ENCODE measurements around the gene PTMA. TPM values are rescaled to one million over a fixed set of nuclear protein-coding genes. Genes with fewer than 3 reads are reported as not detected.

The PTMA gene
- total and polyA plus RNA-seq, 2 of the 4 experiments (the other 2 are of a cell fraction), result 380 to 742 TPM

DNA sequence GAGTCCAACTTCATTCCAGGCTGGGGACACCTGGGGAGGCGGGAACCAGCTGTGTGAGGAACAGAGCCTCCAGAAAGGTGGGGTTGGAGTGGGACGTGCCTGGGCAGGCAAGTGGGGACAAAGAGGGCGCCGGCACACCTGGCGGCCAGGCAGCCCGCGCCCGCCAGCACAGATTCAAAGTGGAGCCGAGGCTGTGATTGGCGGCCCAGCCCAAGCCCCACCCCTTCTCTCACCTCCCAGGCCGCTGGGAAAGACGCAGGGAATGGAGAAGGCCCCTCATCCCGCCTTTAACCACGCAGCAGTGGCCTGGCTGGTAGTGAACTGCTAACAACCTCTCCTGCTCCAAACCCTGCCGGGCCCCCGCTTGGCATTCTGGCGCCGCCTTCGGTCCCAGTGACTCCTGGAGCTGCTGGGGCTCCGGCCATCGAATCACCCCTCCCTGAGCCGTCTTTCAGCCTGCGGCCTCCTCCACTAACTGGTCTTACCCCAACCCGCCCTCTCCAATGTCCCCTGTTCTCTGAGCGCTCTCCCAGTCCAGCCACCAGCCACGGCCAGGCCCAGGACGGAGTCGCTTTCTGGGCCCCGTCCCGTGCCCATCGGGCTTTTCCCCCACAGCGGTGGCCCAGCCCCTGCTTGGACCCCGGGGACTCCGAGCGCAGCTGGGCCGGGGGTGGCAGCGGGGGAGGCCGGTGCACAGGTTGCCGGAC is 27.9 kb upstream of the PTMA start (continued):
- no peak for TF ChIP-seq RCOR1 (IDR thresholded peaks at IDR 0.05; ENCODE audit: insufficient replicate concordance, low read length)

GRCh38 chr2:231680992-231681852 is 27.1 kb upstream of the PTMA start:
- H3K4me3 ChIP-seq (ENCODE audit: insufficient read depth, low read depth, low read length), result peak overlapping the region; percentile 47
- H2BK20ac ChIP-seq (ENCODE audit: low read depth, low read length), result no peak overlapping the region
- POLR2A ChIA-PET (ENCODE audit: unreplicated experiment), result interaction anchor here (0.6 to 0.9 kb wide), 2 partner anchors 9 to 27 kb away, joined by 3 to 5 read pairs; partner anchors contain the start of gene PTMA
- H3K56ac ChIP-seq (ENCODE audit: extremely low read depth, insufficient read depth, low read length), result peak overlapping the region; percentile 43
- 5% methylated on average over 43 of the region's 79 CpGs; no CpG with 5 or more reads in 1 of the 2 experiments for WGBS, 2 experiments (ENCODE audit: extremely low coverage in 2 of 2, insufficient read length in 1 of 2)
- H3K27me3 ChIP-seq (ENCODE audit: control insufficient read depth, insufficient read depth, low read length), result no peaks in the 10 kb centered on the region
- intact Hi-C loops (cut with micrococcal nuclease) (no loop called here), in situ Hi-C loops (cut with MboI; ENCODE audit: low sequenced_read_pairs) (no loop called here), dilution Hi-C loops (cut with HindIII; ENCODE audit: low sequenced_read_pairs, unreplicated experiment) (no loop called here)
- H3K36me3 ChIP-seq (ENCODE audit: control insufficient read depth, insufficient read depth, low read length), result no peaks in the 10 kb centered on the region
- ATAC-seq (ENCODE audit: low read depth) (peak; percentile 96), DNase-seq (peak; percentile 82)
- peak overlapping the region; percentile 97 to 100 for H4K8ac ChIP-seq (ENCODE audit: low read depth in 2 of 2, low read length in 2 of 2)
- H3K4me2 ChIP-seq (ENCODE audit: low read depth, low read length), result peak overlapping the region; percentile 84
- H2BK120ac ChIP-seq (ENCODE audit: low read depth, low read length), result peak overlapping the region; percentile 61; the same call in 1 of the 2 replicates
- H4K20me1 ChIP-seq (ENCODE audit: insufficient read depth, low read length), result no peaks in the 10 kb centered on the region
- peak overlapping the region; percentile 93 for H2AFZ ChIP-seq (replicated peaks; ENCODE audit: low read length, poor library complexity)
- H3K14ac ChIP-seq (replicated peaks; ENCODE audit: low read depth, low read length), result peak overlapping the region; percentile 85
- CTCF ChIA-PET, result interaction anchor here (0.6 kb wide), 1 partner anchor 65 kb away, joined by 3 read pairs; no protein-coding TSS in a partner anchor
- H2AK5ac ChIP-seq (ENCODE audit: low read depth, low read length), result peak overlapping the region; percentile 88
- H3K9ac ChIP-seq (ENCODE audit: low read depth, low read length), result peak overlapping the region; percentile 93
- H3K9me3 ChIP-seq (ENCODE audit: control insufficient read depth, insufficient read depth, low read length), result no peaks in the 10 kb centered on the region
- peak overlapping the region; percentile 91 for H3K27ac ChIP-seq (ENCODE audit: insufficient read depth, low read length)
- peak; percentile 82 for TF ChIP-seq POLR2A (IDR thresholded peaks at IDR 0.05; ENCODE audit: low read depth, low read length)
- no peak for TF ChIP-seq RFX5 (IDR thresholded peaks at IDR 0.05; ENCODE audit: low read depth, low read length)
- TF ChIP-seq MAZ (IDR thresholded peaks at IDR 0.05; ENCODE audit: borderline replicate concordance, low read depth, low read length), result peak; percentile 86
- TF ChIP-seq, protein P1, sequence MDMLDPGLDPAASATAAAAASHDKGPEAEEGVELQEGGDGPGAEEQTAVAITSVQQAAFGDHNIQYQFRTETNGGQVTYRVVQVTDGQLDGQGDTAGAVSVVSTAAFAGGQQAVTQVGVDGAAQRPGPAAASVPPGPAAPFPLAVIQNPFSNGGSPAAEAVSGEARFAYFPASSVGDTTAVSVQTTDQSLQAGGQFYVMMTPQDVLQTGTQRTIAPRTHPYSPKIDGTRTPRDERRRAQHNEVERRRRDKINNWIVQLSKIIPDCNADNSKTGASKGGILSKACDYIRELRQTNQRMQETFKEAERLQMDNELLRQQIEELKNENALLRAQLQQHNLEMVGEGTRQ (IDR thresholded peaks at IDR 0.05; ENCODE audit: low read depth, low read length), result no peak
- H4K91ac ChIP-seq (ENCODE audit: insufficient read depth, low read depth, low read length), result peak overlapping the region; percentile 98
- no TSS peak for BruUV-seq (replicated peaks)
- H2AK9ac ChIP-seq (replicated peaks; ENCODE audit: low read depth, low read length, poor library complexity), result peak overlapping the region; percentile 98
- H3K18ac ChIP-seq (ENCODE audit: low read depth, low read length), result peak overlapping the region; percentile 59; the same call in 1 of the 2 replicates
- no peaks in the 10 kb centered on the region for H3K9me1 ChIP-seq (ENCODE audit: insufficient read depth, low read length)
- peak overlapping the region; percentile 70 for H2BK5ac ChIP-seq (ENCODE audit: low read depth, low read length, poor library complexity, severe bottlenecking)
- H3K4me1 ChIP-seq (ENCODE audit: control insufficient read depth, insufficient read depth, low read length), result peaks cover 5% of the 10 kb centered on the region
- peak overlapping the region; percentile 89 for H3K4ac ChIP-seq (ENCODE audit: low read depth, low read length)
- H3K79me1 ChIP-seq (ENCODE audit: low read depth in 1 of 2, low read length in 2 of 2), result peaks cover 2 to 16% of the 10 kb centered on the region in 2 experiments; a peak in 3 of 4 replicates
- H3K23ac ChIP-seq (ENCODE audit: low read depth, low read length), result peak overlapping the region; percentile 97
- H2BK15ac ChIP-seq (ENCODE audit: low read depth, low read length), result no peak overlapping the region
- H4K5ac ChIP-seq (ENCODE audit: low read depth, low read length), result peak overlapping the region; percentile 94

Data from IMR-90 (cell line).